ENCODE data around the gene TMEM14C.
"Not testable (repeated sequence)": the region's sequence is repeated elsewhere in the genome, so short reads cannot be mapped to it uniquely, and the experiment has no call there.

TMEM14C gene

DNA sequence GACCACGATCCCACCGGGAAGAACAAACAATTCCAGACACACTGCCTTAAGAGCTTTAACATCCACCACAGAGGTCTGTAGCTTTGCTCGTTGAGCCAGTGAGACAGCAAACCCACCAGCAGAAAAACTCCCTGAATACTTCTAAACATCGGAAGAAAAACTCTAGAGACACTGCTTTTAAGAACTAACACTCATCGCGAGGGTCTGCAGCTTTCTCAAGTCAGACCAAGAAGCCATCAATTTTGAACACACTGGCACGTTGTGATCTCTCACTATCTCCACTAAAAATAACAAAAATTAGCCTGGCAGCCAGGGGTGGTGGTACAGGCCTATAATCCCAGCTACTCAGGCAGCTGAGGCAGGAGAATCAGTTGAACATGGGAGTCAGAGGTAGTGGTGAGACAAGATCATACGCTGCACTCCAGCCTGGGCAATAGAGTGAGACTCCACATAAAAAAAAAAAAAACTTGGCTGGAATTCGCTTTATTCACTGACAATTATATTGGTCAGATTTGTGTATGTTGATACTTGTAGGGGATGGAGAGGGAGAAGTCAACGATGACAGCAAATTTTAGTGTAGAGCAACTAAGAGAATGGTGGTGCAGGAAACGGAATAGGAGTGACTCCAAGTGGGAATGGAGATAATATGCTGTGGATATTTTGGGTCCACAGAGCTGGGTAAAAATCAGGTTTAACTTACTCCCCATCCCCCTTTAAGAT, 860 bp upstream of the TMEM14C start:
- no peak for DNase-seq

DNA sequence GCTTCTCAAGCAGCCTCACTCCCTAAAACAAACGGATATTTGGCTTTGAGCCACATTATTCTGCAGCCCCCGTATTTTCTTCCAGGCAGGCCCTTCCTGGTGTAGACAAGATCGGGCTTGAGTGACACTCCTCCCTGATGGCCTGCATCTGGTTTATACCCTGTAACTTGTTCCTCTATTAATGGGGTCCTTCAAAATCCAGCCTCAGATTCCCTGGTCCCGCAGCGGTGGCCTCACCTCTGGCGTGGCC, 375 bp upstream of the TMEM14C start:
- peak; percentile 76 for DNase-seq

DNA sequence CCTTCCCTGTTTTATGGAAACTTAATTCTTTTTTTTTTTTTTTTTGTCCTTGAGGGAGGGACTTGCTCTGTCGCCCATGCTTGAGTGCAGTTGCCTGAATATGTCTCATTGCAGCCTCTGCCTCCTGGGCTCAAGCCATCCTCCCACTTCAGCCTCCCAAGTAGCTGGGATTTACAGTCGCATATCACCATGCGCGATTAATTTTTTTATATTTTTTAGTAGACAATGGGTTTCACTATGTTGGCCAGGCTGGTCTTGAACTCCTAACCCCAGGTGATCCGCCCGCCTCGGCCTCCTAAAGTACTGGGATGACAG, 654 bp downstream of the TMEM14C start:
- DNase-seq = no peak

DNA sequence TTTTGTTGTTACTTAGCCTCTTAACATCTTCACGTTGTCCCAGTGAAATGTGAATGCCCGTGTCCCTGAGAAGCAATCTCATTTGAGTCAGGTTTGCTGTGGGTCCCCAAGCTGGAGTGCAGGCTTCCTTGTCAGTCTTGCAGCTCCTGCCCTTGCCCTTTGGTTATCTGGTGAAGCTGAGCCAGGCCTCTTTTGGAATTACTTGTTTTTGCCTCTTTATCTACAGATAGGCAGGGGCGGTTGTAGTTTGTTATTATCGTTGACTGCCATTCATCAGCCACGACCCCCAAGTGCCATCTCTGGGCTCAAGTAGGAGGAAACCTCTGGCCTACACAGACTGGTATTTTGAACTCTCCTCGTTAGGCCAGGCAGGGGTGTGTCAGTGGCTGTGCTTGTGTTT, 2.2 kb downstream of the TMEM14C start:
- no peak for DNase-seq

DNA sequence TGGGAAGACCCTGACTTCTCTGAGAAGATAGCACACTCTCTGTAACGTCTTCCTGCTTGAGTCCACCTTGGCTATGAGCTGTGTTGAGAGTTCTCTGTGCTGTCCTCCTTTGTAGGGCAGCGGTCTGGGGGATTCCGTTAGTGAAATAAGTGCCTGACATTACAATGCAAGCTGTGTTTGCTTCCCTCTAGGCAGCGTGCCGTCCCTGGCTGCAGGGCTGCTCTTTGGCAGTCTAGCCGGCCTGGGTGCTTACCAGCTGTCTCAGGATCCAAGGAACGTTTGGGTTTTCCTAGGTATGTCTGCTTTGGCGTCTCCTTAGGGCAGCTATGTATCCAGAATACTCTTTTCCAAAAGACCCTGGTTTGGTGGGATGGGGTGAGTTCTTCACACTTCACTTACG, 2.8 kb downstream of the TMEM14C start:
- DNase-seq = no peak

DNA sequence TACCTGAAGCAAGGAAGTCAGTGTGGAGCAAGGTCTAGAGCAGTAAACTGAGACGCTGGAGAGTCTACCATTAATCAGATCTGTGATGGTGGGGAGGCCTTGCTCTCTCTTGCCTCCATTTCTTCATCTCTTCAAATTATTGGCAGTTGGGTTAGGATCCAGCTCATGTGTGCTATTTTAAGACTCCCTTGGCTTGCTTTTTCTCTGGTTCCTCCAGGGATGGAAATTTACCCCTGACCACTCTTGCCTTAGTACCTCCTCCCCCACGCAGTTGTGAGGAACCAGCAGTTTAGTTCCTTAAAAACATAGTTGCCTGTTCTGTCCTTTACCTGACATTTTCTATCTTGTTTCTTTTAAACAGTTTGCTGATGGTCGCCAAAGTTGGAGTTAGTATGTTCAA, 7.4 kb downstream of the TMEM14C start:
- no peak for DNase-seq

DNA sequence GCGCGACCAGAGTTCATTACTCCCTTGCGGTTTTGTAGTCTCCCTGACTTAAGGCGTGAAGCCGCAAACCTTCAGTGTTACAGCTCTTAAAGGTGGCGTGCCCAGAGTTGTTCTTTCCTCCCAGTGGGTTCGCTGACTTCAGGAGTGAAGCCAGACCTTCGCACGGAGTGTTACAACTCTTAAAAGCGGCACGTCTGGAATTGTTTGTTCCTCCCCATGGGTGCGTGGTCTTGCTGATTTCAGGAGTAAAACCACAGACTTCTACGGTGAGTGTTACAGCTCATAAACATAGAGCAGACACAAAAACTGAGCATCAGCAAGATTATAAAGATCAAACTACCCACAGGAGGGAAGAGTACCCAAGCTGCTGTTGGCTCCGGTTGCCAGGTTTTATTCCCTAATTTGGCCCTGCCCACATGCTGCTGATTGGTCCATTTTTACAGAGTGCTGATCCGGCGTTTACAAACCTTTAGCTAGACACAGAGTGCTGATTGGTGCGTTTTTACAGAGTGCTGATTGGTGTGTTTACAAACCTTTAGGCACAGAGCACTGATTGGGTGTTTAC, 10.4 kb downstream of the TMEM14C start:
- no peak for DNase-seq

DNA sequence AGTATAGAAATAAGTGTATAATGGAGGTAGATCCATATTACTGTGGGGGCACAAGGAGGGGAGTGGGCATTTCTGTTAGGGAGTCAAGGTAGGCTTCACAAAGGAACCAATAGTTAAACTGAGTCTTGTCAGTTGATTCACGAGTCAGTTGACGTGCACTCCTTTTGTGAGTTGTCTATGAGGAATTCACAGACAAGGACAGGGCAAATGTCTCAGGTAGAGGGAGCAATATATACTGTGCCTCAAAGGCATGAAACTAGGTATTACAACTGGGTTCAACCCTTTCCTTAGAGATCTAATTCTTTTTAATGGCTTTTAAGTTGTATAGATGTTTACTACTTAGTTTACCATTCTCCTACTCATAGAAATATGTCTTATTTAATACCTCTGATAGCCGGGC, 11.0 kb downstream of the TMEM14C start:
- DNase-seq = no peak

DNA sequence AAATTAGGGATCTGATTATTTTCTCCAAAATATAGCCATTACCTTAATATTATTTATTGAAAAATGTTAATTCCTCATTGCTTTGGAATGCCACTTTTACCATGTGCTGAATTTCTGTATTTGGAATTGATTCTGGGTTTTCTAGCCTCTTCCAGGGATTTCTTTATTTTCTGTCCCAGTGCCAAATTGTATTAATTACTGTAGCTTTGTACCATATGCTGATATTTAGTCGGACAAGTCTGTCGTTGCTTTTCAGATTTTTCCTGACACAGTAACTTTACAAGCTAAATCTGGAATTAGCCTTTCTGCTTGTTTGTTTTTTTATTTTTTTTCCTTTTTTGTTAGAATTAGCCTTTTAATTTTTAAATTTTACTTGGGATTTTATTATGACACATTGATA, 13.9 kb downstream of the TMEM14C start:
- no peak for DNase-seq

DNA sequence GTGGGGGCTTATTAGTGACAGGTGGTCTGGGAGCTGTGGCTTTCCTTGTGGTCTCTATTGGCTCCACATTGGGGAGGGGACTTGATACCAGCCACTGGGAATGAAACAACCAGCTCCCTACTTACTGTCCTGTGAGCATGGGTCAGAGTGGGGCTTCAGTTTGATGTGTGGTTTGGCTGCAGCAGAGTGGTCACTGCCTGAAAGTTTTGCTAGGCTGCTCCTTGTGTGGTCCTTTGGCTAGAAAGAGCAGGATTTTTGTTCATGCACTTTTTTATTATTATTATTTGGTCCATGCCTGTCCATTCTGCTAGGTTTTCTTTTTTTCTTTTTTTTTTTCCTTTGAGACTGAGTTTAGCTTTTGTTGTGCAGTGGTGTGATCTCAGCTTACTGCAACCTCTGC, 17.2 kb downstream of the TMEM14C start:
- DNase-seq = no peak

DNA sequence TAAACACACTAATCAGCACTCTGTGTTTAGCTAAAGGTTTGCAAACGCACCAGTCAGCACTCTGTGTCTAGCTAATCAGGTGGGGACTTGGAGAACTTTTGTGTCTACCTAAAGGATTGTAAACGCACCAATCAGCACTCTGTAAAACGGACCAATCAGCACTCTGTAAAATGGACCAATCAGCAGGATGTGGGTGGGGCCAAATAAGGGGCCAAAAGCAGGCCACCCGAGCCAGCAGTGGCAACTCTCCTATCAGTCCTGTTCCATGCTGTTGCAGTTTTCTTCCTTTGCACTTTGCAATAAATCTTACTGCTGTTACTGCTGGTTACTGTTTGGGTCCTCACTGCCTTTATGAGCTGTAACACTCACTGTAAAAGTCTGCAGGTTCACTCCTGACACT, 18.8 kb downstream of the TMEM14C start:
- DNase-seq = not testable (repeated sequence)

DNA sequence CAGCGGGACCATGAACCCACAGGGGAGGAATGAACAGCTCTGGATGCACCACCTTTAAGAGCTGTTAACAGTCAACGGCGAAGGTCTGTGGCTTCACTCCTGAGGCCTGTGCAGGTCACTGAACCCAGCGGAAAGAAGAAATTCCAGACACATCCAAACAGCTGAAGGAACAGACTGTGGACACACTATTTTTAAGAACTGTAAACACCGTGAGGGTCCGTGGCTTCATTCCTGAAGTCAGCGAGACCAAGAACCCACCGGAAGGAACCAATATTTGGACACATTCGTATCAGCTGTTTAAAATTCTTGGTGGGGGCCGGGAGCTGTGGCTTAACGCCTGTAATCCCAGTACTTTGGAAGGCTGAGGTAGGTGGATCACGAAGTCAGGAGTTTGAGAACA, 19.4 kb downstream of the TMEM14C start:
- no peak for DNase-seq

DNA sequence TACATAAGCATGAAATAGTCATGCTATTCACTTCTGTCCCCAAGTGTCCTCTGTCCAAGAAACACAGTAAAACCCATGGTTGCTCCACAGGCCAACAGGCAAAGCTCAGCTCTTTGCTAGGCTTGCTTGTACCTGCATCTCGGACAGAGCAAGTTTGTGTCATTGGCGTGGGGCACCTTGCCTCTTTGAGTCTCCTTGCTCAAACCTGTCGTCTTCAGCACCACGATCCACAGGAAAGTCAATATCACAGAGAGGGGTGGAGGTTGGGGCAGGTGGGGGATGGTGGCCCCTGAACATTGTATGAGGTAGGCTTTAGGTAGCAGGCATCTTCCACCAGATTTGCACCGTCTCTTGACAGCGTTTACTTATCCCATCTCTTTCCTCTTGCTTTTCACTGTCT, 20.6 kb downstream of the TMEM14C start:
- DNase-seq = no peak

DNA sequence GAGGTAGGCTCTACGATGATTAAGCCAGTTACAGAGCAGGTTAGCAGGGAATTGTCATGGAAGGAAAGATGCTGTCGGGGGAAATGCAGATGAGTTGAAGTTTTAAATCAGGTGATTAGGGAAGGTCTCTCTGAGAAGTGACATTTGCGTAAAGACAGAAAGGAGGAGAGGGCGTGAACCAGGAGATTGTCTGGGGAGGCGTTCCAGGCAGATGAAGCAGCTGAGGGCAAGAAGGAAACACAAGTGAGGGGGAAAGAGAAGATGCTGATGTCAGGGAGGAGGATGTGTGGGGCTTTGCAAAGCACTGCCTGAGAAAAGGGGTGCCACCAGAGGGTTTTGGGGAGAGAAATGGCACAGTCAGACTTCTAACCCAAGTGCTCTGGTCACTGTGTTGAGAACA, 22.2 kb downstream of the TMEM14C start:
- no peak for DNase-seq

DNA sequence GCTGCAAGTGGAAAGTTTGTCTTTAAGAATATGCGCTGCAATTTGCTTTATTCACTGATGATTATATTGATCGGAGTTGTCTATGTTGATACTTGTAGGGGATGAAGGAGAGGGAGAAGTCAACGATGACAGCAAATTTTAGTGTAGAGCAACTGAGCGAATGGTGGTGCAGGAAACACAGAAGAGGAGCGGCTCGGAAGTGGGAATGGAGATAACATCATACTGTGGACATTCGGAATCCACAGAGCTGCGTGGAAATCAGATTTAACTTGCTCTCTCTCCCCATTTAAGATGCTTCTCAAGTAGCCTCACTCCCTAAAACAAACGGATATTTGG, 24.0 kb downstream of the TMEM14C start:
- no peak for DNase-seq

DNA sequence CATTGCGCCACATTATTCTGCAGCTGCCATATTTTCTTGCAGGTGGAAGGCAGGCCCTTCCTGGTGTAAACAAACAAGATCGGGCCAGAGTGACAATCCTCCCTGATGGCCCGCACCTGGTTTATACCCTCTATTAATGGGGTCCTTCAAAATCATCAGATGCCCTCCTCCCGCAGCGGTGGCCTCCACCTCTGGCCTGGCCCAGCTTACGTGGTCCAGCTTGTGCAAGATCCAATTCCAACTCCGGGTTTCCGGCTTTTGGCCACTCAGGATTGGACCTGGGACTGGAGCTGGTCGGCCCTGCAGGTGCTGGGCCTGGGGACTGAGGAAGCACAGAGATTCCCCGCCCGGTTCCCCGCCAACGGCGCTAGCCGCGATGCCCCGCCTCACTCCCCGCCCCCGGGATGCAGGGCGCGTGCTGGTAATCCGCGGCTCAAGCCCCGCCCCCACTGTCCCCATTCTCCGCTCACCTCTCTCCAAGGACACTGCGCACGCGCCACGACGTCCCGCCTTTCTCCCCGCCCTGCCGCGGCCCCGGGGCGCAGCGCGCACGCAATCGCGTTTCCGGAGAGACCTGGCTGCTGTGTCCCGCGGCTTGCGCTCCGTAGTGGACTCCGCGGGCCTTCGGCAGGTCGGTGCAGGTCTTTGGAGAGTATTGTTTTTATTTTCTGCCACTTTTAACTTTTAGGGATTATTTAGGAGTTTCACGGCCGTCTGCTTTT, 24.5 kb downstream of the TMEM14C start, which contains the start of gene TMEM14B:
Gene TMEM14B (plus strand): TSS at position 555 of the 722 bp plus-strand sequence. CDS start 1,441 bp downstream, outside the sequence.
- DNase-seq = peak; percentile 99

DNA sequence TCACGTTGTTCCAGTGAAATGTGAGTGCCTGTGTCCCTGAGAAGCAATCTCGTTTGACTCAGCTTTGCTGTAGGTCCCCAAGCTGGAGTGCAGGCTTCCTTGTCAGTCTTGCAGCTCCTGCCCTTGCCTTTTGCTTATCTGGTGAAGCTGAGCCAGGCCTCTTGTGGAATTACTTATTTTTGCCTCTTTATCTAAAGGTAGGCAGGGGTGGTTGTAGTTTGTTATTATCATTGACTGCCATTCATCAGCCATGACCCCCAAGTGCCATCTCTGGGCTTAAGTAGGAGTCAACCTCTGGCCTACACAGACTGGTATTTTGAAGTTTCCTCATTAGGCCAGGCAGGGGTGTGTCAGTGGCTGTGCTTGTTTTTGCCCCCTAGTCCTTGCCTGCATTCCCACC, 26.9 kb downstream of the TMEM14C start:
- DNase-seq = no peak

DNA sequence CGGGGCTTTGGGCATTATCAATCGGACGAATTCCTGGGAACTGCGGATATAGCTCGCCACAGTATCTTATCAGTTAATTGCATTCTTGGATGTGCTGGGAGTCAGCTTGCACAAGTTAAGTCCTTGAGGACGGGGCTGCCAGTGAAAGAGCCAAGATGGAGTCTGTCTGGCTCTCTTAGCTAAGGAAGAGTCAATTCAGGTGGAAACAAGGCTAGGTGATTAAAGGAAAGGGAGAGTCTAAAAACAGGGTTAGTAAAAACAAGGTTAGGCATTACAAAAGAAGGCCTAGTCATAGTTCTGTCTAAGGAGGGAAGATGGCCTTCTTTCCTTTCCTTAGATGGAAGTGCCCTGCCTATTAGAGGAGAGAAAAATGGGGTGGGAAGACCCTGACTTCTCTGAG, 27.7 kb downstream of the TMEM14C start:
- DNase-seq = not testable (repeated sequence)

DNA sequence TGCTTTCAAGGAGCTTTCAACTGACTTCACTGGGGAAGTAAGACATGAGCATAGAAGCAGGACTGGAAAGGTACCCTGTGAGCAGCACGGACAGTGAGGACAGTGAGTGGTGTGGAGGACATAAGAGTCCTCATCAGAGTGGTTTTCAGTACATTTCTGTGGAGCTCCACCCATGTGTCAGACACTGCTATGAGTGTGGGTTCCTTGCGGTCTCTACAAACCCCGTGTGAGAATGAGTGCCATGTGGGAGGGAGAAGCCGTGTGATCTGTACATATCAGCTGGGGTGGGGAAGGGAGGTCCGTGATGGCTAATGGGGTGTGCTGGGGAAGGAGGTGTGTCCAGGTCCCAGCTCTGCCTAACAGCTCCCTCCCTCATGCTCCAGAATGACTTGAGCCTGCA, 28.9 kb downstream of the TMEM14C start:
- DNase-seq = not testable (repeated sequence)

DNA sequence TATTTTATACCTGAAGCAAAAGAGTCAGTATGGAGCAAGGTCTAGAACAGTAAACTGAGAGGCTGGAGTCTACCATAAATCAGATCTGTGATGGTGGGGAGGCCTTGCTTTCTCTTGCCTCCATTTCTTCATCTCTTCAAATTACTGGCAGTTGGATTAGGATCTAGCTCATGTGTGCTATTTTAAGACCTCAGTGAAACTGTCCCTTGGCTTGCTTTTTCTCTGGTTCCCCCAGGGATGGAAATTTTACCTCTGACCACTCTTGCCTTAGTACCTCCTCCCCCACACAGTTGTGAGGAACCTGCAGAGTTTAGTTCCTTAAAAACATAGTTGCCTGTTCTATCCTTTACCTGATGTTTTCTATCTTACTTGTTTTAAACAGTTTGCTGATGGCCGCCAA, 33.2 kb downstream of the TMEM14C start:
- DNase-seq = no peak

DNA sequence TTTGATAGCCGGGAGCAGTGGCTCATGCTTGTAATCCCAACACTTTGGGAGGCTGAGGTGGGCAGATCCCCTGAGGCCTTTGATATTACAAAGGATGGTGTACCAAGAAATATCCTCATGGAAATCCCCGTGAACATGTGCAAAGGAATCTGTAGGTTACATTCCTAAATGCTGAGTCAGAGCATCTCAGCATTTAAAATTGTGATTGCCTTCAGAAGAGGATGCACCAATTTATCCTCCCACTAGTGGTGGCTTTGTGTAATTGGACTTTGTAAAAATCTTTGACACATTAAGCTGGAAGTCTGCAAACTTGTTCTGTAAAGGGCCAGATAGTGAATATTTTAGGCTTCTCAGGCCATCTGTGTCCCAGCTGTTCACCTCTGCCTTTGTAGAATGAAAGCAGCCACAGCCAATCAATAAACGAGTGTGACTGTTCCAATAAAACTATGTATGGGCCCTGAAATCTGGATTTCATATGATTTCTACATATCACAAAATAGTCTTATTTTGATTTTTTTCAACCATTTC, 36.5 kb downstream of the TMEM14C start:
- peak; percentile 4 for DNase-seq

DNA sequence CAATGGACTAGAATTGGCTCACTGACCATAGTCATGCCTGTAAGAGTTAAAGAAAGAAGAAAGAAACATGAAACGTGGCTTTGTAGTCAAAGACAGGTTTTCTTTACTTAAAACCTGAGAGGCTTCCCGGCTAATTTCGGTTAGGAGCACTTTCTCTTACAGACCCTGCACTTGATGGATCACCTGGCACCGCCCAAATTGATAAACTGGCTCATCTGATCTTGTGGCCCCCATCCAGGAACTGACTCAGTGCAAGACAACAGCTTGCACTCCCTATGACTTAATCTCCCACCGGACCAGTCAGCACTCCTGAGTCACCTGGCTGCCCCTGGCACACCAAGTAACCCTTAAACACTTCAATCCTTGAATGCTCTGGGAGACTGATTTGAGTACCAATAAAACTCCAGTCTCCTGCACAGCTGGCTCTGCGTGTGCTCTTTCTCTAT, 37.0 kb downstream of the TMEM14C start:
- no peak for DNase-seq

DNA sequence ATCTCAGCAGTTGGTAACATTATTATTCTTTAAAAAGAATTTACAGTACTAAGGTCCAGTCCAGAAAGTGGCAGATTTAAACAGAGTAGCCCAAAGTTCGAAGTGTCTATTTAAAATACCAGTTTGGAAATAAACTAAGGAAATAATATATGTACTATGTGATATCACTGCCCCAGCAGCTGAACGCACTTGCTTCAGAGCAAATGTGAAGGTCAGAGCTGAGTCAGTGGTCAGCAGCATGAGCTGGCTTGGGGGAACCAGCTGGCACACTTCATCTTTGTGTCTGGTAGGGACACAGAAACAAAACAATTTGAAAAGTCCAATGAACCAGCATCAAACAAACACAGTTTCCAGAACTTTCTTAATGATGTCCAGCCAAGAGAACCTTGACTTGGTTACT, 40.1 kb downstream of the TMEM14C start:
- DNase-seq = no peak

DNA sequence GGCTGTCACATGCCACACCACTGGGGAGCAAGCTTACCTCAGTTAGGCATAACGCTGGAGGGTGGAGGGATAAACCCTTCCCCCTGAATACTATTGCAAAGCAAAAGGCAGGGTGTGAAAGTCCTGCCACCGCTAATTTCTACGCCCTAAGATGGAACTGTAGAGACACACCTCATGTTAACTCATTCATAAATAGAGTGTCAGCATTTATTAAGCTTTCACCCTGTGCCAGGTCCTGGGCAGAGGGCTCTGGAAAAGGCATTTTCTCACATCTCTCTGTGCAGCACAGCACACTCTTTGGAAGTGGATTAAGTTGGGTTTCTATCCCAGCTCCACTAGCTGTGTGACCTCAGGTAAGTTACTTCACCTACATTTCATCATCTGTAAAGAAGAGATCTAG, 46.5 kb downstream of the TMEM14C start:
- no peak for DNase-seq

Measured in COR-L47 (cell line).